Lung (tissue), 12 donors: Measurements from ENCODE around the gene FITM1. TPM values are rescaled to one million over a fixed set of nuclear protein-coding genes. Genes with fewer than 3 reads are reported as not detected.

Experiments
- ATAC-seq: fragments of 200-7000 bp; cut with Tn5 transposase; one replicate; pipeline ENCODE4 v1.9.1; 2020; ENCODE audit warnings: moderate number of reproducible peaks; ENCODE audit not compliant: insufficient read depth, low FRiP score
- DNase-seq, 3 donors: peaks; one replicate each; pipeline ENCODE4 v3.0.0-alpha.2; 2013 to 2017
- H3K27ac ChIP-seq, 2 donors: one replicate each; pipeline ENCODE4 v1.5.1; 2013; ENCODE audit warnings: mild to moderate bottlenecking in 2 of 2, moderate library complexity in 2 of 2, control low read depth in 1 of 2, inconsistent platforms in 1 of 2, low read depth in 1 of 2, low read length in 1 of 2
- H3K27me3 ChIP-seq, 3 donors: one replicate each; pipeline ENCODE4 v1.5.1; 2013; ENCODE audit warnings: low read length in 2 of 3; ENCODE audit not compliant: control insufficient read depth in 3 of 3, insufficient read depth in 3 of 3
- H3K36me3 ChIP-seq, 4 donors: one replicate each; pipeline ENCODE4 v1.5.1; 2013; ENCODE audit warnings: low read length in 4 of 4, mild to moderate bottlenecking in 1 of 4, moderate library complexity in 1 of 4; ENCODE audit not compliant: control insufficient read depth in 4 of 4, insufficient read depth in 4 of 4
- H3K4me1 ChIP-seq, 5 donors: one replicate each; pipeline ENCODE4 v1.5.1; 2013; ENCODE audit warnings: low read length in 5 of 5, mild to moderate bottlenecking in 2 of 5, moderate library complexity in 1 of 5; ENCODE audit not compliant: control insufficient read depth in 5 of 5, insufficient read depth in 5 of 5
- H3K4me3 ChIP-seq: one replicate; pipeline ENCODE4 v1.5.1; 2013; ENCODE audit warnings: mild to moderate bottlenecking, control low read depth, moderate library complexity
- H3K9ac ChIP-seq, 2 donors: one replicate each; pipeline ENCODE4 v1.5.1; 2013; ENCODE audit warnings: low read length in 2 of 2, control low read depth in 1 of 2; ENCODE audit not compliant: insufficient read depth in 1 of 2
- H3K9me3 ChIP-seq, 4 donors: one replicate each; pipeline ENCODE4 v1.5.1; 2013; ENCODE audit warnings: low read length in 3 of 4, mild to moderate bottlenecking in 1 of 4, moderate library complexity in 1 of 4; ENCODE audit not compliant: control insufficient read depth in 4 of 4, insufficient read depth in 3 of 4
- WGBS, 2 donors: extraction: QIAGEN DNeasy Blood & Tissue Kit; methylation state at CpG; one replicate each; pipeline ENCODE4 v1.1.7; 2013; 5-methylcytosine and 5-hydroxymethylcytosine counted together
- polyA plus RNA-seq, 2 donors: library from polyadenylated mRNA; stranded (reverse); fragments of 200-250 nt; gene quantifications; one replicate each; pipeline ENCODE4 v1.2.1, GENCODE V29; 2013
- total RNA-seq, 2 donors: library from RNA; depleted of rRNA in 1 of 2; stranded (reverse); fragments of >200 nt in 1 of 2; gene quantifications; one replicate each; pipeline ENCODE4 v1.2.1, GENCODE V29; 2014 to 2021
- TF ChIP-seq, protein P1 (sequence below): IDR thresholded peaks from 2 replicates; pipeline ENCODE4 v1.5.1; 2012; ENCODE audit warnings: mild to moderate bottlenecking; ENCODE audit errors: control extremely low read depth, extremely low read depth
- donor health status: control.
- donor health status: control.
- donor health status: Bipolar disorder and iron deficiency.
- donor health status: healthy.
- donor health status: DM: yes; HTN: yes; CAD: no.

FITM1 gene
- total and polyA plus RNA-seq, 4 donors: 0.48 to 1.4 (median 0.88) TPM

DNA sequence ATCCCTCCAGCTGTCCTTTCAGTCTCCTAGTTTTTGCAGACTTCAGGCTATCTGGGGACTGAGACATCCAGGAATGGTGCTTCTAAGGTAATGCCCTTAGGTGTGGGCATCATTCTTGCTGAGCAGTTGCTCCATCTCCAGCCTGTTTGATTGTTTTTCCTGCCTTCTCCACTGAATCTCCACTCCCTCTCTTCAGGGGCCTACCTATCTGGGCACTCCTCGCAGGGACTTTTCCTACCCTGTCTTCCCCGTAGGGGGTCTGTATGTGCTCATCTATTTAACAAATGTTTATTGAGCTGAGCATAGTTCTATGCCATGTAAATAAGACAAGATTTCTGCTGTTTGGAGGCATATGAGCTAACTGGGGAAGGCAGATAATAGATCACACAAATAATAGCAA is 2.5 kb downstream of the FITM1 start:
- Histone ChIP-seq H3K27ac (peak overlapping the region in 1 of 2 donors; percentile 93), H3K9ac (no peak overlapping the region), H3K27me3 (no peaks in the 10 kb centered on the region), H3K36me3 (peaks cover 0 to 8% (median 5%) of the 10 kb centered on the region in 4 donors), H3K4me3 (no peak overlapping the region), H3K9me3 (no peaks in the 10 kb centered on the region), H3K4me1 (peaks cover 0 to 18% (median 7%) of the 10 kb centered on the region in 5 donors)
- ATAC-seq (no peak), DNase-seq (no peak)
- TF ChIP-seq, protein P1, sequence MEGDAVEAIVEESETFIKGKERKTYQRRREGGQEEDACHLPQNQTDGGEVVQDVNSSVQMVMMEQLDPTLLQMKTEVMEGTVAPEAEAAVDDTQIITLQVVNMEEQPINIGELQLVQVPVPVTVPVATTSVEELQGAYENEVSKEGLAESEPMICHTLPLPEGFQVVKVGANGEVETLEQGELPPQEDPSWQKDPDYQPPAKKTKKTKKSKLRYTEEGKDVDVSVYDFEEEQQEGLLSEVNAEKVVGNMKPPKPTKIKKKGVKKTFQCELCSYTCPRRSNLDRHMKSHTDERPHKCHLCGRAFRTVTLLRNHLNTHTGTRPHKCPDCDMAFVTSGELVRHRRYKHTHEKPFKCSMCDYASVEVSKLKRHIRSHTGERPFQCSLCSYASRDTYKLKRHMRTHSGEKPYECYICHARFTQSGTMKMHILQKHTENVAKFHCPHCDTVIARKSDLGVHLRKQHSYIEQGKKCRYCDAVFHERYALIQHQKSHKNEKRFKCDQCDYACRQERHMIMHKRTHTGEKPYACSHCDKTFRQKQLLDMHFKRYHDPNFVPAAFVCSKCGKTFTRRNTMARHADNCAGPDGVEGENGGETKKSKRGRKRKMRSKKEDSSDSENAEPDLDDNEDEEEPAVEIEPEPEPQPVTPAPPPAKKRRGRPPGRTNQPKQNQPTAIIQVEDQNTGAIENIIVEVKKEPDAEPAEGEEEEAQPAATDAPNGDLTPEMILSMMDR: no peak
- 93 to 95% methylated on average over 2 of the region's 2 CpGs for WGBS, 2 donors

DNA sequence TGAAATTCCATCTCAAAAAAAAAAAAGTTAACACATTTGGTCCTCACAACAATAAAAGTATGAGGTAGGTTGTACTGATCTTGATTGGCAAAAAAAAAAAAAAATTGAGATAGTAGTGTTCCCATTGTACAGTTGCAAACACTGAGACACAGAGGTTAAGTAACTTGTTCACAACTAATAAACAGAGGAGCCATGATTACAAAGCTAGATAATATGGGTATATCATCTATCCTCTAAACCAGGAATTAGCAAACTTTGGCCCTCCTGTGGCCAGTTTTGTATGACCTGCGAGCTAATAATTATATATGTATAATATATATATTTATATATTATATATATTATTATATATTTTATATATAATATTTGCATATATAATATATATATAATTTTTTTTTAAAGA is 3.3 kb downstream of the FITM1 start:
- 89 to 91% methylated on average over 1 of the region's 1 CpG for WGBS, 2 donors
- TF ChIP-seq, protein P1: no peak
- H3K9ac ChIP-seq: no peak overlapping the region

DNA sequence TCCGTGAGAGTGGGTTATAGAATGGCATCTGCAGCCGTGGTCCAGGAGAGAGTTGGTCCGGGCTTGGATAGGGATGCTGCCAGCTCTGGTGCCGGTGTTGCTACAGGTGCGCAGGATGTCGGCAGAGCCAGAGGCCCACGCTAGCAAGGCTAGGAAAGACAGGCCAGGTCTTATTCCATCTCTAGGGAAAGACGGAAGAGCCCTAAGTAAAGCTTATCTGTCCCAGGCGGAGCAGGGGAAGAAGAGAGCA is 5.0 kb downstream of the FITM1 start:
- Histone ChIP-seq H3K36me3 (peaks cover 0 to 20% (median 12%) of the 10 kb centered on the region in 4 donors), H3K27me3 (no peaks in the 10 kb centered on the region), H3K27ac (peak overlapping the region; percentile 78 to 90), H3K9ac (no peak overlapping the region), H3K9me3 (no peaks in the 10 kb centered on the region), H3K4me3 (peak overlapping the region; percentile 44), H3K4me1 (peaks cover 0 to 24% (median 7%) of the 10 kb centered on the region in 5 donors)
- WGBS, 2 donors: 8 to 12% methylated on average over 9 of the region's 9 CpGs
- DNase-seq (no peak), ATAC-seq (no peak)
- TF ChIP-seq, protein P1: no peak

More for the DNA sequence above, 3.3 kb downstream of the FITM1 start:
- ATAC-seq (no peak), DNase-seq (no peak)
- Histone ChIP-seq H3K4me3 (no peak overlapping the region), H3K4me1 (peaks cover 0 to 18% (median 7%) of the 10 kb centered on the region in 5 donors), H3K36me3 (peaks cover 0 to 15% (median 8%) of the 10 kb centered on the region in 4 donors), H3K9me3 (no peaks in the 10 kb centered on the region), H3K27ac (no peak overlapping the region), H3K27me3 (no peaks in the 10 kb centered on the region)
